Neural cell (in vitro differentiated cells): ENCODE data around the gene CCDC32. TPM values are rescaled to one million over a fixed set of nuclear protein-coding genes. Genes with fewer than 3 reads are reported as not detected.

Experiments
- H2AFZ ChIP-seq: fragments of 200-600, 300-800 bp; sonication (generic), shearing (Covaris generic); 2 replicates; pipeline ENCODE4 v1.6.0; 2014; ENCODE audit warnings: low read depth, mild to moderate bottlenecking, antibody characterized with exemption, low read length, moderate library complexity
- H3F3A ChIP-seq: fragments of 200-600 bp; shearing (Covaris generic); 2 replicates; pipeline ENCODE4 v1.6.1; 2016; ENCODE audit warnings: mild to moderate bottlenecking, moderate library complexity, mixed read lengths, antibody characterized with exemption, low read length; ENCODE audit not compliant: insufficient read depth, poor library complexity, severe bottlenecking
- H3K27ac ChIP-seq: fragments of 200-600, 300-800 bp; sonication (generic), shearing (Covaris generic); 2 replicates; pipeline ENCODE4 v1.5.1; 2014; ENCODE audit warnings: mild to moderate bottlenecking, low read length, moderate library complexity
- H3K27me3 ChIP-seq: fragments of 300-800, 200-600 bp; sonication (generic), shearing (Covaris generic); 2 replicates; pipeline ENCODE4 v1.6.0; 2014; ENCODE audit warnings: mild to moderate bottlenecking, low read depth, low read length, moderate library complexity; ENCODE audit not compliant: insufficient read depth
- H3K36me3 ChIP-seq: fragments of 300-800, 200-600 bp; sonication (generic), shearing (Covaris generic); 2 replicates; pipeline ENCODE4 v1.5.1; 2014; ENCODE audit warnings: mild to moderate bottlenecking, antibody characterized with exemption, low read length, moderate library complexity; ENCODE audit not compliant: insufficient read depth
- H3K4me2 ChIP-seq: fragments of 300-800, 200-600 bp; sonication (generic), shearing (Covaris generic); 2 replicates; pipeline ENCODE4 v1.6.0; 2014; ENCODE audit warnings: mild to moderate bottlenecking, low read length
- H3K4me3 ChIP-seq: fragments of 300-800, 200-600 bp; sonication (generic), shearing (Covaris generic); 2 replicates; pipeline ENCODE4 v1.5.1; 2014; ENCODE audit warnings: mild to moderate bottlenecking, low read length, moderate library complexity
- H3K79me2 ChIP-seq: fragments of 200-600 bp; shearing (Covaris generic); replicated peaks from 2 replicates; pipeline ENCODE4 v1.6.0; 2014; ENCODE audit warnings: mild to moderate bottlenecking, low read length, moderate library complexity; ENCODE audit not compliant: insufficient read depth
- H3K9ac ChIP-seq: fragments of 300-800, 200-600 bp; sonication (generic), shearing (Covaris generic); 2 replicates; pipeline ENCODE4 v1.6.1; 2016; ENCODE audit warnings: mild to moderate bottlenecking, low read length, mixed read lengths
- H3K9me2 ChIP-seq: fragments of 200-600 bp; shearing (Covaris generic); 2 replicates; pipeline ENCODE4 v1.6.1; 2016; ENCODE audit warnings: mild to moderate bottlenecking, low read length, mixed read lengths; ENCODE audit not compliant: insufficient read depth
- H3K9me3 ChIP-seq: fragments of 200-600, 300-800 bp; sonication (generic), shearing (Covaris generic); 2 replicates; pipeline ENCODE4 v1.6.1; 2016; ENCODE audit warnings: mild to moderate bottlenecking, mixed run types, low read length, moderate library complexity, mixed read lengths
- H4K20me1 ChIP-seq: fragments of 200-600 bp; shearing (Covaris generic); 2 replicates; pipeline ENCODE4 v1.6.1; 2016; ENCODE audit warnings: mild to moderate bottlenecking, mixed run types; ENCODE audit not compliant: insufficient read depth
- CTCF ChIP-seq: fragments of 450-650 bp; IDR thresholded peaks from 2 replicates; pipeline ENCODE4 v1.5.1; 2014; ENCODE audit warnings: antibody characterized with exemption, mild to moderate bottlenecking, moderate library complexity; ENCODE audit not compliant: poor library complexity, severe bottlenecking
- EP300 ChIP-seq: fragments of 450-650 bp; conservative IDR thresholded peaks from 2 replicates; pipeline ENCODE4 v1.6.1; 2014; ENCODE audit warnings: antibody characterized with exemption, mild to moderate bottlenecking, moderate library complexity; ENCODE audit not compliant: poor library complexity, severe bottlenecking
- EZH2 ChIP-seq: fragments of 200-600, 300-800 bp; shearing (Covaris generic), sonication (generic); IDR thresholded peaks from 2 replicates; pipeline ENCODE4 v1.6.1; 2014; ENCODE audit warnings: antibody characterized with exemption, low read length, borderline replicate concordance, mild to moderate bottlenecking; ENCODE audit not compliant: insufficient read depth, poor library complexity, severe bottlenecking
- MXI1 ChIP-seq: fragments of 450-650 bp; conservative IDR thresholded peaks from 2 replicates; pipeline ENCODE4 v1.6.1; 2014; ENCODE audit warnings: antibody characterized with exemption, mild to moderate bottlenecking; ENCODE audit not compliant: poor library complexity, severe bottlenecking
- POLR2AphosphoS5 ChIP-seq: IDR thresholded peaks from 2 replicates; pipeline ENCODE4 v1.6.1; 2012
- RAD21 ChIP-seq: fragments of 450-650 bp; conservative IDR thresholded peaks from 2 replicates; pipeline ENCODE4 v1.6.1; 2014; ENCODE audit warnings: antibody characterized with exemption, mild to moderate bottlenecking, moderate library complexity
- REST ChIP-seq: IDR thresholded peaks from 2 replicates; pipeline ENCODE4 v1.6.1; 2012; ENCODE audit warnings: borderline replicate concordance
- SMC3 ChIP-seq: fragments of 450-650 bp; conservative IDR thresholded peaks from 2 replicates; pipeline ENCODE4 v1.6.1; 2014; ENCODE audit warnings: antibody characterized with exemption, mild to moderate bottlenecking, moderate library complexity; ENCODE audit not compliant: poor library complexity
- TAF1 ChIP-seq: IDR thresholded peaks from 2 replicates; pipeline ENCODE4 v1.6.1; 2012; ENCODE audit warnings: low read depth
- polyA plus RNA-seq: library from polyadenylated mRNA; depleted of rRNA; stranded (reverse); fragments of >200 nt; gene quantifications from 2 replicates; pipeline ENCODE4 v1.2.3, GENCODE V29; 2014

The CCDC32 gene
- polyA plus RNA-seq, 1 donor from 2014 or later = 34.2 TPM

GRCh38 chr15:40595219-40595618 is 30.4 kb upstream of the CCDC32 start:
- peaks cover 4% of the 10 kb centered on the region for H3F3A ChIP-seq
- H4K20me1 ChIP-seq = no peaks in the 10 kb centered on the region
- H3K9me2 ChIP-seq = no peaks in the 10 kb centered on the region
- H3K27ac ChIP-seq = no peak overlapping the region
- TF ChIP-seq POLR2AphosphoS5 (no peak), RAD21 (no peak), TAF1 (no peak), MXI1 (no peak), CTCF (no peak), EP300 (no peak), REST (no peak), EZH2 (no peak), SMC3 (no peak)
- no peaks in the 10 kb centered on the region for H3K27me3 ChIP-seq
- H2AFZ ChIP-seq = no peak overlapping the region
- no peaks in the 10 kb centered on the region for H3K36me3 ChIP-seq
- no peaks in the 10 kb centered on the region for H3K79me2 ChIP-seq
- H3K4me3 ChIP-seq = peak overlapping the region; percentile 85
- peak overlapping the region; percentile 89 for H3K4me2 ChIP-seq
- H3K9ac ChIP-seq = peak overlapping the region; percentile 22
- H3K9me3 ChIP-seq = no peaks in the 10 kb centered on the region

- Histone ChIP-seq H3K4me3 (peak overlapping the region; percentile 85), H3K9ac (peak overlapping the region; percentile 22), H3K4me2 (peak overlapping the region; percentile 89), H3K9me2 (no peaks in the 10 kb centered on the region), H3K9me3 (no peaks in the 10 kb centered on the region), H4K20me1 (no peaks in the 10 kb centered on the region), H3K79me2 (no peaks in the 10 kb centered on the region), H2AFZ (peak overlapping the region; percentile 15), H3F3A (peaks cover 4% of the 10 kb centered on the region), H3K36me3 (no peaks in the 10 kb centered on the region), H3K27ac (no peak overlapping the region), H3K27me3 (no peaks in the 10 kb centered on the region)
- TF ChIP-seq TAF1 (no peak), EP300 (no peak), RAD21 (no peak), MXI1 (no peak), POLR2AphosphoS5 (no peak), REST (no peak), CTCF (no peak), EZH2 (no peak), SMC3 (no peak)
Observed at GRCh38 chr15:40594429-40594836, 29.6 kb upstream of the CCDC32 start.
